H1 (cell line): Measurements from ENCODE around the gene STIM1.
"Not testable (repeated sequence)": the region's sequence is repeated elsewhere in the genome, so short reads cannot be mapped to it uniquely, and the experiment has no call there.

Source experiments
- ATF3 ChIP-seq: IDR thresholded peaks from 2 replicates; pipeline ENCODE4 v1.6.1; 2011; ENCODE audit warnings: low read depth, mild to moderate bottlenecking, low read length; ENCODE audit not compliant: insufficient read depth
- CHD1 ChIP-seq: IDR thresholded peaks from 2 replicates; pipeline ENCODE4 v1.6.1; 2012; ENCODE audit warnings: low read depth, low read length, improper control_type of control experiment
- EGR1 ChIP-seq: IDR thresholded peaks from 2 replicates; pipeline ENCODE4 v1.6.1; 2011; ENCODE audit warnings: low read depth, low read length, borderline replicate concordance
- EZH2 ChIP-seq: fragments of 200-600 bp; sonication (generic); IDR thresholded peaks from 2 replicates; pipeline ENCODE4 v1.7.1; 2012; ENCODE audit warnings: low read depth, mild to moderate bottlenecking, moderate library complexity, low read length, inconsistent platforms; ENCODE audit not compliant: severe bottlenecking
- HDAC6 ChIP-seq: IDR thresholded peaks from one replicate; pipeline ENCODE4 v1.7.1; 2012; ENCODE audit warnings: low read depth, mild to moderate bottlenecking, inconsistent platforms, low read length, moderate library complexity
- JUN ChIP-seq: IDR thresholded peaks from 2 replicates; pipeline ENCODE4 v1.6.1; 2011; ENCODE audit warnings: low read depth, mild to moderate bottlenecking, improper control_type of control experiment, low read length
- MAFK ChIP-seq: IDR thresholded peaks from 2 replicates; pipeline ENCODE4 v1.6.1; 2012; ENCODE audit warnings: low read depth, mild to moderate bottlenecking, improper control_type of control experiment, low read length
- POU5F1 ChIP-seq: IDR thresholded peaks from 2 replicates; pipeline ENCODE4 v1.6.1; 2011; ENCODE audit warnings: low read depth, mild to moderate bottlenecking, low read length, moderate library complexity
- SAP30 ChIP-seq: fragments of 300-600 bp; sonication (generic); IDR thresholded peaks from 2 replicates; pipeline ENCODE4 v1.7.1; 2012; ENCODE audit warnings: low read length, moderate library complexity, mild to moderate bottlenecking, inconsistent platforms; ENCODE audit not compliant: insufficient read depth, insufficient replicate concordance
- SUZ12 ChIP-seq: fragments of 200-600 bp; sonication (generic); IDR thresholded peaks from 2 replicates; pipeline ENCODE4 v1.6.1; 2012; ENCODE audit warnings: mild to moderate bottlenecking, inconsistent platforms, low read length, moderate library complexity, mixed read lengths
- TBP ChIP-seq: IDR thresholded peaks from 2 replicates; pipeline ENCODE4 v1.6.1; 2011; ENCODE audit warnings: low read depth, low read length, improper control_type of control experiment
- YY1 ChIP-seq: IDR thresholded peaks from 2 replicates; pipeline ENCODE4 v1.6.1; 2011; ENCODE audit warnings: low read depth, mild to moderate bottlenecking, low read length
- TF ChIP-seq, protein P1 (sequence below): IDR thresholded peaks from 2 replicates; pipeline ENCODE4 v1.6.1; 2011; ENCODE audit warnings: low read length, improper control_type of control experiment
- TF ChIP-seq, protein P2 (sequence below), 3 experiments: IDR thresholded peaks; 1 replicate in 2 of 3; 2 replicates in 1 of 3; pipeline versions ENCODE4 v1.5.1 to v1.6.1; 2011; ENCODE audit warnings: low read length in 3 of 3, mild to moderate bottlenecking in 3 of 3, inconsistent platforms in 2 of 3, low read depth in 1 of 3, moderate library complexity in 1 of 3; ENCODE audit not compliant: insufficient read depth in 1 of 3; ENCODE audit errors: control extremely low read depth in 1 of 3

- TF ChIP-seq, protein P1, sequence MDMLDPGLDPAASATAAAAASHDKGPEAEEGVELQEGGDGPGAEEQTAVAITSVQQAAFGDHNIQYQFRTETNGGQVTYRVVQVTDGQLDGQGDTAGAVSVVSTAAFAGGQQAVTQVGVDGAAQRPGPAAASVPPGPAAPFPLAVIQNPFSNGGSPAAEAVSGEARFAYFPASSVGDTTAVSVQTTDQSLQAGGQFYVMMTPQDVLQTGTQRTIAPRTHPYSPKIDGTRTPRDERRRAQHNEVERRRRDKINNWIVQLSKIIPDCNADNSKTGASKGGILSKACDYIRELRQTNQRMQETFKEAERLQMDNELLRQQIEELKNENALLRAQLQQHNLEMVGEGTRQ: not testable (repeated sequence)
- not testable (repeated sequence) for TF ChIP-seq ATF3, TBP, EZH2, YY1, JUN, HDAC6, CHD1, SUZ12, EGR1, SAP30, POU5F1, MAFK
- TF ChIP-seq, protein P2, sequence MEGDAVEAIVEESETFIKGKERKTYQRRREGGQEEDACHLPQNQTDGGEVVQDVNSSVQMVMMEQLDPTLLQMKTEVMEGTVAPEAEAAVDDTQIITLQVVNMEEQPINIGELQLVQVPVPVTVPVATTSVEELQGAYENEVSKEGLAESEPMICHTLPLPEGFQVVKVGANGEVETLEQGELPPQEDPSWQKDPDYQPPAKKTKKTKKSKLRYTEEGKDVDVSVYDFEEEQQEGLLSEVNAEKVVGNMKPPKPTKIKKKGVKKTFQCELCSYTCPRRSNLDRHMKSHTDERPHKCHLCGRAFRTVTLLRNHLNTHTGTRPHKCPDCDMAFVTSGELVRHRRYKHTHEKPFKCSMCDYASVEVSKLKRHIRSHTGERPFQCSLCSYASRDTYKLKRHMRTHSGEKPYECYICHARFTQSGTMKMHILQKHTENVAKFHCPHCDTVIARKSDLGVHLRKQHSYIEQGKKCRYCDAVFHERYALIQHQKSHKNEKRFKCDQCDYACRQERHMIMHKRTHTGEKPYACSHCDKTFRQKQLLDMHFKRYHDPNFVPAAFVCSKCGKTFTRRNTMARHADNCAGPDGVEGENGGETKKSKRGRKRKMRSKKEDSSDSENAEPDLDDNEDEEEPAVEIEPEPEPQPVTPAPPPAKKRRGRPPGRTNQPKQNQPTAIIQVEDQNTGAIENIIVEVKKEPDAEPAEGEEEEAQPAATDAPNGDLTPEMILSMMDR (IDR thresholded peaks at IDR 0.05; ENCODE audit: control extremely low read depth in 1 of 3, insufficient read depth in 1 of 3, low read depth in 1 of 3, low read length in 3 of 3): not testable (repeated sequence)
Observed at GRCh38 chr11:3860898-3861393, 5.5 kb downstream of the STIM1 start.
